Keratinocyte (primary cell): ENCODE measurements around the gene PPP1R37. TPM values are rescaled to one million over a fixed set of nuclear protein-coding genes. Genes with fewer than 3 reads are reported as not detected.

Experiments used
- DNase-seq: peaks from one replicate; pipeline ENCODE4 v3.0.0-alpha.2; 2011; ENCODE audit warnings: low read depth, missing footprints, low spot score
- FAIRE-seq: peaks from 2 replicates; lab custom pipeline; 2011; peaks lifted over from hg19 to GRCh38; lab: Jason Lieb, UNC
- H2AFZ ChIP-seq: 2 replicates; pipeline ENCODE4 v1.6.0; 2012; ENCODE audit warnings: low read length, control low read depth, inconsistent platforms; ENCODE audit not compliant: control insufficient read depth
- H3K27ac ChIP-seq: 2 replicates; pipeline ENCODE4 v1.5.1; 2011; ENCODE audit warnings: low read length; ENCODE audit not compliant: control insufficient read depth, insufficient read depth
- H3K27me3 ChIP-seq: 3 replicates; pipeline ENCODE4 v1.6.0; 2011; ENCODE audit warnings: low read length; ENCODE audit not compliant: control insufficient read depth, insufficient read depth; ENCODE audit errors: extremely low read depth
- H3K36me3 ChIP-seq, 2 experiments: 2 replicates in 1 of 2; 3 replicates in 1 of 2; pipeline ENCODE4 v1.5.1; 2011; ENCODE audit warnings: low read length in 2 of 2, mild to moderate bottlenecking in 1 of 2; ENCODE audit not compliant: control insufficient read depth in 2 of 2, insufficient read depth in 2 of 2; ENCODE audit errors: extremely low read depth in 1 of 2
- H3K4me1 ChIP-seq: 3 replicates; pipeline ENCODE4 v1.5.1; 2011; ENCODE audit warnings: low read length; ENCODE audit not compliant: control insufficient read depth, insufficient read depth; ENCODE audit errors: extremely low read depth
- H3K4me2 ChIP-seq: 3 replicates; pipeline ENCODE4 v1.6.0; 2011; ENCODE audit warnings: low read depth, low read length; ENCODE audit not compliant: control insufficient read depth, insufficient read depth; ENCODE audit errors: extremely low read depth
- H3K4me3 ChIP-seq, 3 experiments: fragments of 200-600 bp in 1 of 3; sonication (generic) in 1 of 3; 2 replicates in 2 of 3; 3 replicates in 1 of 3; pipeline ENCODE4 v1.5.1; 2011 to 2016; ENCODE audit warnings: low read length in 3 of 3, mild to moderate bottlenecking in 3 of 3, control low read depth in 2 of 3, inconsistent platforms in 1 of 3, low read depth in 1 of 3, mixed read lengths in 1 of 3, mixed run types in 1 of 3, moderate library complexity in 1 of 3; ENCODE audit not compliant: control insufficient read depth in 2 of 3, insufficient read depth in 2 of 3; ENCODE audit errors: extremely low read depth in 1 of 3
- H3K79me2 ChIP-seq: 2 replicates; pipeline ENCODE4 v1.6.0; 2012; ENCODE audit warnings: low read length; ENCODE audit not compliant: control insufficient read depth, insufficient read depth
- H3K9ac ChIP-seq: 3 replicates; pipeline ENCODE4 v1.6.0; 2011; ENCODE audit warnings: low read length; ENCODE audit not compliant: control insufficient read depth, insufficient read depth; ENCODE audit errors: extremely low read depth
- H3K9me1 ChIP-seq: 3 replicates; pipeline ENCODE4 v1.6.0; 2011; ENCODE audit warnings: low read length; ENCODE audit not compliant: control insufficient read depth, insufficient read depth; ENCODE audit errors: extremely low read depth
- H3K9me3 ChIP-seq: 2 replicates; pipeline ENCODE4 v1.5.1; 2012; ENCODE audit warnings: low read depth, low read length; ENCODE audit not compliant: control insufficient read depth
- H4K20me1 ChIP-seq: 3 replicates; pipeline ENCODE4 v1.6.0; 2011; ENCODE audit warnings: low read length; ENCODE audit not compliant: control insufficient read depth, insufficient read depth; ENCODE audit errors: extremely low read depth
- CTCF ChIP-seq, 3 experiments: IDR thresholded peaks in 1 of 3; conservative IDR thresholded peaks in 1 of 3; optimal IDR thresholded peaks in 1 of 3; 2 replicates in 2 of 3; 3 replicates in 1 of 3; pipeline versions ENCODE3 to v1.5.1; 2011; ENCODE audit warnings: low read length in 3 of 3, mild to moderate bottlenecking in 3 of 3, moderate library complexity in 2 of 3, control low read depth in 1 of 3, inconsistent platforms in 1 of 3; ENCODE audit not compliant: insufficient read depth in 2 of 3; ENCODE audit errors: extremely low read depth in 1 of 3
- EZH2 ChIP-seq: IDR thresholded peaks from one replicate; pipeline ENCODE4 v1.6.1; 2012; ENCODE audit warnings: inconsistent platforms, mild to moderate bottlenecking, low read length, moderate library complexity
- dilution Hi-C: fragments of 300-500 bp; cut with MboI; formaldehyde crosslinking; loops from one replicate; pipeline ENCODE4 v1.7.0; 2020; ENCODE audit warnings: low sequenced_read_pairs; ENCODE audit not compliant: extremely low pct_ligation_motif_present
- polyA plus RNA-seq, 5 experiments: library from polyadenylated mRNA; depleted of rRNA in 3 of 5; stranded (reverse) in 3 of 5; stranded (forward) in 1 of 5; unstranded in 1 of 5; fragments of >200 nt; gene quantifications; 1 replicate in 1 of 5; 2 replicates in 3 of 5; 3 replicates in 1 of 5; pipeline versions ENCODE4 v1.2.1 to v1.2.3, GENCODE V29; 2011 to 2012; ENCODE audit warnings: missing spikeins in 2 of 5, low read depth in 1 of 5, low replicate concordance in 1 of 5

Gene PPP1R37
- polyA plus RNA-seq, 1 donor (not counting 4 experiments of a cell fraction or from before 2014, with no cell fraction given): 8.6 TPM

- DNase-seq (no peak), FAIRE-seq (no peak)
- H3K4me3 ChIP-seq: no peak overlapping the region
- H4K20me1 ChIP-seq: no peaks in the 10 kb centered on the region
- TF ChIP-seq CTCF (optimal IDR thresholded peaks at IDR 0.05 in 1 of 3, IDR thresholded peaks at IDR 0.05 in 1 of 3, conservative IDR thresholded peaks at IDR 0.05 in 1 of 3; ENCODE audit: extremely low read depth in 1 of 3, insufficient read depth in 2 of 3, low read length in 3 of 3): no peak
- no peak for TF ChIP-seq EZH2
- no peaks in the 10 kb centered on the region for H3K9me3 ChIP-seq
- no peak overlapping the region for H3K9ac ChIP-seq
- no peaks in the 10 kb centered on the region for H3K4me1 ChIP-seq
- H3K36me3 ChIP-seq: peaks cover 9 to 10% of the 10 kb centered on the region in 2 experiments
- peaks cover 3% of the 10 kb centered on the region for H3K9me1 ChIP-seq
- no peak overlapping the region for H3K4me2 ChIP-seq
- H2AFZ ChIP-seq: no peak overlapping the region
- no peak overlapping the region for H3K27ac ChIP-seq
- dilution Hi-C loops: no loop called here
- H3K79me2 ChIP-seq: peaks cover 19% of the 10 kb centered on the region
- H3K27me3 ChIP-seq: no peaks in the 10 kb centered on the region
These were observed 44.3 kb downstream of the PPP1R37 start for GRCh38 chr19:45137179-45137761.

- H3K4me1 ChIP-seq: no peaks in the 10 kb centered on the region
- peaks cover 3% of the 10 kb centered on the region for H3K9me1 ChIP-seq
- H3K4me3 ChIP-seq: no peak overlapping the region
- no peak overlapping the region for H3K4me2 ChIP-seq
- no peak overlapping the region for H2AFZ ChIP-seq
- H3K79me2 ChIP-seq: peaks cover 19% of the 10 kb centered on the region
- H3K27me3 ChIP-seq: no peaks in the 10 kb centered on the region
- FAIRE-seq: no peak
- H3K36me3 ChIP-seq: peaks cover 11 to 12% of the 10 kb centered on the region in 2 experiments
- dilution Hi-C loops: no loop called here
- no peak overlapping the region for H3K9ac ChIP-seq
- DNase-seq: no peak
- H4K20me1 ChIP-seq: no peaks in the 10 kb centered on the region
- no peaks in the 10 kb centered on the region for H3K9me3 ChIP-seq
- no peak for TF ChIP-seq CTCF (optimal IDR thresholded peaks at IDR 0.05 in 1 of 3, IDR thresholded peaks at IDR 0.05 in 1 of 3, conservative IDR thresholded peaks at IDR 0.05 in 1 of 3; ENCODE audit: extremely low read depth in 1 of 3, insufficient read depth in 2 of 3, low read length in 3 of 3)
- no peak for TF ChIP-seq EZH2
- no peak overlapping the region for H3K27ac ChIP-seq
These were observed 45.3 kb downstream of the PPP1R37 start for GRCh38 chr19:45138303-45138751.
